GM12878 (cell line): ENCODE measurements around the gene AMH.

Experiments
- BRCA1 ChIP-seq: IDR thresholded peaks from 2 replicates; pipeline ENCODE4 v1.6.1; 2011; ENCODE audit warnings: low read depth, low read length, improper control_type of control experiment
- CBFB ChIP-seq: IDR thresholded peaks from 2 replicates; pipeline ENCODE4 v1.6.1; 2016; ENCODE audit warnings: antibody characterized with exemption, low read depth
- CTCF ChIP-seq, 3 experiments: IDR thresholded peaks in 2 of 3; conservative IDR thresholded peaks in 1 of 3; 2 replicates each; pipeline ENCODE4 v1.5.1; 2011; ENCODE audit warnings: low read depth in 3 of 3, low read length in 3 of 3, mild to moderate bottlenecking in 3 of 3, control low read depth in 2 of 3, moderate library complexity in 2 of 3, inconsistent platforms in 1 of 3, mixed read lengths in 1 of 3; ENCODE audit not compliant: control insufficient read depth in 2 of 3, insufficient read depth in 1 of 3; ENCODE audit errors: extremely low read depth in 1 of 3
- EP300 ChIP-seq, 2 experiments: fragments of 150-350 bp in 1 of 2; IDR thresholded peaks; 2 replicates each; pipeline ENCODE4 v1.6.1; 2011 to 2012; ENCODE audit warnings: low read depth in 2 of 2, low read length in 2 of 2, borderline replicate concordance in 1 of 2, improper control_type of control experiment in 1 of 2, inconsistent platforms in 1 of 2; ENCODE audit not compliant: control insufficient read depth in 1 of 2
- FOS ChIP-seq: IDR thresholded peaks from 3 replicates; pipeline ENCODE4 v1.6.1; 2011; ENCODE audit warnings: borderline replicate concordance; ENCODE audit not compliant: insufficient read length; ENCODE audit errors: extremely low read depth
- FOXK2 ChIP-seq: fragments of 450-650 bp; IDR thresholded peaks from 2 replicates; pipeline ENCODE4 v1.6.1; 2017; ENCODE audit warnings: mild to moderate bottlenecking, moderate library complexity
- NFYA ChIP-seq: IDR thresholded peaks from 2 replicates; pipeline ENCODE4 v1.6.1; 2011; ENCODE audit warnings: low read depth, mild to moderate bottlenecking, low read length, improper control_type of control experiment, borderline replicate concordance
- PBX3 ChIP-seq: IDR thresholded peaks from 2 replicates; pipeline ENCODE4 v1.6.1; 2011; ENCODE audit warnings: mild to moderate bottlenecking, low read depth, low read length, moderate library complexity; ENCODE audit not compliant: insufficient replicate concordance
- POLR2A ChIP-seq: IDR thresholded peaks from 2 replicates; pipeline ENCODE4 v1.6.1; 2011; ENCODE audit warnings: low read depth, mild to moderate bottlenecking, low read length
- POLR2AphosphoS2 ChIP-seq: IDR thresholded peaks from 2 replicates; pipeline ENCODE4 v1.6.1; 2011; ENCODE audit warnings: low read depth, mild to moderate bottlenecking, low read length, improper control_type of control experiment, moderate library complexity
- RAD21 ChIP-seq: IDR thresholded peaks from 2 replicates; pipeline ENCODE4 v1.6.1; 2011; ENCODE audit warnings: mild to moderate bottlenecking, low read depth, low read length, moderate library complexity; ENCODE audit not compliant: insufficient read depth
- USF2 ChIP-seq: IDR thresholded peaks from 2 replicates; pipeline ENCODE4 v1.6.1; 2011; ENCODE audit warnings: low read depth, low read length, improper control_type of control experiment, borderline replicate concordance
- ZNF274 ChIP-seq: IDR thresholded peaks from one replicate; pipeline ENCODE4 v1.8.0; 2011; ENCODE audit not compliant: insufficient read length, insufficient read depth

GRCh38 chr19:2244486-2244885 lies 4.6 kb upstream of the AMH start:
- no peak for TF ChIP-seq POLR2A
- TF ChIP-seq CTCF (IDR thresholded peaks at IDR 0.05 in 2 of 3, conservative IDR thresholded peaks at IDR 0.05 in 1 of 3; ENCODE audit: control insufficient read depth in 2 of 3, extremely low read depth in 1 of 3, insufficient read depth in 1 of 3, low read depth in 3 of 3, low read length in 3 of 3) = no peak
- no peak for TF ChIP-seq FOS
- TF ChIP-seq NFYA = no peak
- no peak for TF ChIP-seq POLR2AphosphoS2
- no peak for TF ChIP-seq BRCA1
- TF ChIP-seq CBFB = no peak
- no peak for TF ChIP-seq PBX3
- TF ChIP-seq FOXK2 = no peak
- no peak for TF ChIP-seq ZNF274
- TF ChIP-seq USF2 = no peak
- no peak for TF ChIP-seq RAD21
- no peak for TF ChIP-seq EP300 (IDR thresholded peaks at IDR 0.05; ENCODE audit: borderline replicate concordance in 1 of 2, control insufficient read depth in 1 of 2, low read depth in 2 of 2, low read length in 2 of 2)
